ENCODE data around the gene NDE1. TPM values are rescaled to one million over a fixed set of nuclear protein-coding genes. Genes with fewer than 3 reads are reported as not detected.
A peak's percentile ranks its signal among the peaks of the same experiment; 100 is the strongest.

NDE1 gene
- total RNA-seq, 2 donors from 2014 or later: 60.5 to 69.2 TPM

- DNase-seq: no peak
- no peak for TF ChIP-seq CTCF (conservative IDR thresholded peaks at IDR 0.05)
- WGBS, 2 experiments (ENCODE audit: insufficient coverage in 1 of 2, insufficient read length in 1 of 2): 93 to 98% methylated on average over 9 to 11 of the region's 11 CpGs
- Histone ChIP-seq H3K27ac (ENCODE audit: low read depth, low read length) (no peak overlapping the region), H3K27me3 (ENCODE audit: control insufficient read depth, insufficient read depth, low read length, poor library complexity, severe bottlenecking) (no peaks in the 10 kb centered on the region), H3K36me3 (ENCODE audit: control insufficient read depth, insufficient read depth, low read length) (peaks cover 28% of the 10 kb centered on the region), H3K4me1 (ENCODE audit: control insufficient read depth, insufficient read depth, low read length) (no peaks in the 10 kb centered on the region), H3K4me3 (ENCODE audit: low read length) (no peak overlapping the region), H3K9ac (ENCODE audit: extremely low read depth, low read length, poor library complexity, severe bottlenecking) (no peak overlapping the region), H3K9me3 (ENCODE audit: control insufficient read depth, low read length) (no peaks in the 10 kb centered on the region)
- H3K4me1 Mint-ChIP-seq: no peaks in the 10 kb centered on the region
- no peaks in the 10 kb centered on the region for H3K9me3 Mint-ChIP-seq
- H3K4me3 Mint-ChIP-seq: no peak overlapping the region
- H3K27ac Mint-ChIP-seq: peak overlapping the region; percentile 62
- H3K27me3 Mint-ChIP-seq (ENCODE audit: insufficient read depth): no peaks in the 10 kb centered on the region
- peaks cover 38% of the 10 kb centered on the region for H3K36me3 Mint-ChIP-seq (ENCODE audit: low read depth)
Observed at GRCh38 chr16:15701975-15702970, 52.2 kb downstream of the NDE1 start.

- Mint-ChIP-seq H3K36me3 (ENCODE audit: low read depth) (peaks cover 33% of the 10 kb centered on the region), H3K27me3 (ENCODE audit: insufficient read depth) (no peaks in the 10 kb centered on the region), H3K27ac (peak overlapping the region; percentile 62), H3K9me3 (no peaks in the 10 kb centered on the region), H3K4me3 (no peak overlapping the region), H3K4me1 (no peaks in the 10 kb centered on the region)
- Histone ChIP-seq H3K9ac (ENCODE audit: extremely low read depth, low read length, poor library complexity, severe bottlenecking) (no peak overlapping the region), H3K36me3 (ENCODE audit: control insufficient read depth, insufficient read depth, low read length) (peaks cover 23% of the 10 kb centered on the region), H3K4me3 (ENCODE audit: low read length) (no peak overlapping the region), H3K4me1 (ENCODE audit: control insufficient read depth, insufficient read depth, low read length) (no peaks in the 10 kb centered on the region), H3K27ac (ENCODE audit: low read depth, low read length) (no peak overlapping the region), H3K27me3 (ENCODE audit: control insufficient read depth, insufficient read depth, low read length, poor library complexity, severe bottlenecking) (no peaks in the 10 kb centered on the region), H3K9me3 (ENCODE audit: control insufficient read depth, low read length) (no peaks in the 10 kb centered on the region)
- WGBS, 2 experiments (ENCODE audit: insufficient coverage in 1 of 2, insufficient read length in 1 of 2): 90 to 93% methylated on average over 13 to 14 of the region's 14 CpGs
- no peak for DNase-seq
- TF ChIP-seq CTCF (conservative IDR thresholded peaks at IDR 0.05): no peak
Observed at GRCh38 chr16:15703029-15703736, 53.1 kb downstream of the NDE1 start.

DNA sequence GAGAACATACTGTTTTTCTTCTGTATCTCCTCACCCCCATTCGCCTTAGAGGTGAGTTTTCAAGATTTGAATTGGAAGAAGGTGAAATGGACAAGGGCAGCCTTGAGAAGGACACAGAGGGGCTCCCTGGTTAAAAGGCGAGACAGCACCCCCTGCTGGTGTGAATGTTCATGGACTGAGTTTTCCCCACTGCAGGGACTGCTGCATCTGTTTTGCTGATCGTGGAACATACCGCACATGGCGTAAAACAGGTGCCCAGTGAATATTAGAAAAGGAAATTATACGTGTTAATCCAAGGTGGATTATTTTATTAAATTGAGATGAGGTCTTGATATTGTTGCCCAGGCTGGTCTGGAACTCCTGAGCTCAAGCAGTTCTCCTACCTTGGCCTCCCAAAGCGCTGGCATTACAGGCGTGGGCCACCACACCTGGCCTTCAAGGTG, 54.5 kb downstream of the NDE1 start:
- Histone ChIP-seq H3K4me3 (ENCODE audit: low read length) (no peak overlapping the region), H3K27me3 (ENCODE audit: control insufficient read depth, insufficient read depth, low read length, poor library complexity, severe bottlenecking) (no peaks in the 10 kb centered on the region), H3K36me3 (ENCODE audit: control insufficient read depth, insufficient read depth, low read length) (peaks cover 11% of the 10 kb centered on the region), H3K27ac (ENCODE audit: low read depth, low read length) (no peak overlapping the region), H3K9me3 (ENCODE audit: control insufficient read depth, low read length) (no peaks in the 10 kb centered on the region), H3K4me1 (ENCODE audit: control insufficient read depth, insufficient read depth, low read length) (no peaks in the 10 kb centered on the region), H3K9ac (ENCODE audit: extremely low read depth, low read length, poor library complexity, severe bottlenecking) (no peak overlapping the region)
- H3K4me1 Mint-ChIP-seq: no peaks in the 10 kb centered on the region
- peak; percentile 94 for DNase-seq
- peak; percentile 96 for TF ChIP-seq CTCF (conservative IDR thresholded peaks at IDR 0.05)
- H3K9me3 Mint-ChIP-seq: no peaks in the 10 kb centered on the region
- no peaks in the 10 kb centered on the region for H3K27me3 Mint-ChIP-seq (ENCODE audit: insufficient read depth)
- H3K27ac Mint-ChIP-seq: no peak overlapping the region
- 80 to 81% methylated on average over 5 to 8 of the region's 8 CpGs for WGBS, 2 experiments (ENCODE audit: insufficient coverage in 1 of 2, insufficient read length in 1 of 2)
- H3K4me3 Mint-ChIP-seq: no peak overlapping the region
- peaks cover 23% of the 10 kb centered on the region for H3K36me3 Mint-ChIP-seq (ENCODE audit: low read depth)
